ENCODE results near the gene SEMA5B.

GRCh38 chr3:123067689-123068600, 40.4 kb upstream of the SEMA5B start:
- TF ChIP-seq EZH2 (IDR thresholded peaks at IDR 0.05; ENCODE audit: low read depth) = no peak
- TF ChIP-seq CTCF (conservative IDR thresholded peaks at IDR 0.05) = no peak

Measured in PC-9 (cell line).